Breast epithelium (tissue), 4 donors: ENCODE measurements around the gene ADAMTSL4. TPM values are rescaled to one million over a fixed set of nuclear protein-coding genes. Genes with fewer than 3 reads are reported as not detected.

ENCODE experiments used
- DNase-seq, 2 donors: peaks; one replicate each; pipeline ENCODE4 v3.0.0-alpha.2; 2019; ENCODE audit warnings: low spot score in 2 of 2
- H3K27ac ChIP-seq, 2 donors: fragments of 200-600 bp; sonication (generic) in 1 of 2; one replicate each; pipeline ENCODE4 v1.5.1; 2016 to 2019; ENCODE audit warnings: mild to moderate bottlenecking in 1 of 2
- H3K27me3 ChIP-seq, 2 donors: fragments of 200-600 bp; sonication (generic) in 1 of 2; one replicate each; pipeline versions ENCODE4 v1.5.1 to v1.6.0; 2017 to 2019; ENCODE audit warnings: control low read depth in 1 of 2, mild to moderate bottlenecking in 1 of 2
- H3K36me3 ChIP-seq: fragments of 200-600 bp; one replicate; pipeline ENCODE4 v1.5.1; 2019
- H3K4me1 ChIP-seq, 2 donors: fragments of 200-600 bp; sonication (generic); one replicate each; pipeline ENCODE4 v1.5.1; 2016 to 2019; ENCODE audit warnings: control low read depth in 1 of 2
- H3K4me3 ChIP-seq, 3 donors: fragments of 200-600 bp; sonication (generic); 1 replicate in 2 of 3; 2 replicates in 1 of 3; pipeline ENCODE4 v1.5.1; 2016 to 2019; ENCODE audit warnings: mild to moderate bottlenecking in 3 of 3, moderate library complexity in 2 of 3
- H3K9me3 ChIP-seq, 2 donors: fragments of 200-600 bp; sonication (generic) in 1 of 2; one replicate each; pipeline ENCODE4 v1.5.1; 2016 to 2019; ENCODE audit warnings: control low read depth in 1 of 2
- CTCF ChIP-seq, 3 donors: fragments of 450-650 bp; IDR thresholded peaks; one replicate each; pipeline ENCODE4 v1.5.1; 2016 to 2017; ENCODE audit warnings: antibody characterized with exemption in 3 of 3, mild to moderate bottlenecking in 3 of 3, moderate library complexity in 3 of 3
- POLR2A ChIP-seq: fragments of 450-650 bp; IDR thresholded peaks from one replicate; pipeline ENCODE4 v1.6.1; 2016; ENCODE audit warnings: antibody characterized with exemption, mild to moderate bottlenecking, moderate library complexity
- POLR2AphosphoS5 ChIP-seq, 3 donors: sonication (generic); formaldehyde crosslinking; IDR thresholded peaks; one replicate each; pipeline ENCODE4 v1.6.1; 2017; ENCODE audit warnings: antibody characterized with exemption in 3 of 3
- intact Hi-C: fragments of 100-400 bp; cut with DNase I; formaldehyde crosslinking; loops from one replicate; pipeline ENCODE4 v1.15.1; 2023; ENCODE audit warnings: low total_unique reads
- total RNA-seq, 3 donors: library from RNA; depleted of rRNA; stranded (reverse); fragments of >200 nt; gene quantifications; one replicate each; pipeline ENCODE4 v1.1.0, GENCODE V29; 2016

Gene ADAMTSL4
- total RNA-seq, 3 donors from 2014 or later, result 11.3 to 31.8 (median 30.2) TPM

DNA sequence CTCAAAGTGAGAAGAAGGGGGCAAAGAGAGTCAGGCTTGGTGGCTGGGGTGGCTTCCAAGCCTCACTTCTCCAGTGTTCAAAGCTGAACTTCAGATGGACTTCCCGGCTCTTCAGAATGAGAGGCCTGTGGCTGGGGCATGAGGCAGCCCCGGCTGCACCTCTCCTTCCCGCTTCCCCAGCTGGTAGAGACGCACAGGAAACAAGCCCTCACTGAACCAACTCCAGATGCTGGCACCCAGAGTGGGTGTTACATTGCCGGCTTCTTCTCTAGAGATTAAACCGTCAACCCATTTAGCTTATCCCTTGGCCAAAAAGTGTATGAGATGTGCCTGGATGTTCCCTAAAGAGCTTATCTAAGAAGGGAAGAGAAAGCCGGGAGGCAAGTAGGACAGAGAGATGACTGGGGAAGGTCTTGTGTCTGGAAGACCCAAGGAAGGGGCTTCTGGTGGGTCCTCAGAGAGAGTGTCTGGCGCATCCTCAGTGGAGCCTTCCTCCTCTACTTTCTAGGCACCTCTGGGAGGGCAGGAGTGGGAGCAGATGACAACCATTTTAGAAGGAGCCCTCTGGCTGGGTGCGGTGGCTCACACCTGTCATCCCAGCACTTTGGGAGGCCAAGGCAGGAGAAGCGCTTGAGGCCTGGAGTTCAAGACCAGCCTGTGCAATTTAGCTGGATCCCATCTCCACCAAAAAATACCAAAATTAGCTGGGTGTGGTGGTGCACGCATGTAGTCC lies 2.0 kb downstream of the ADAMTSL4 start:
- H3K4me1 ChIP-seq, result peaks cover 12 to 20% of the 10 kb centered on the region in 2 donors
- DNase-seq, result no peak
- intact Hi-C loops, result no loop called here
- H3K4me3 ChIP-seq, result peak overlapping the region in 2 of 3 donors; percentile 62 to 88
- H3K36me3 ChIP-seq, result no peaks in the 10 kb centered on the region
- H3K9me3 ChIP-seq, result no peaks in the 10 kb centered on the region
- no peak for TF ChIP-seq CTCF (IDR thresholded peaks at IDR 0.05)
- no peak for TF ChIP-seq POLR2AphosphoS5 (IDR thresholded peaks at IDR 0.05)
- TF ChIP-seq POLR2A, result no peak
- H3K27me3 ChIP-seq, result no peaks in the 10 kb centered on the region
- H3K27ac ChIP-seq, result peak overlapping the region; percentile 84 to 97

DNA sequence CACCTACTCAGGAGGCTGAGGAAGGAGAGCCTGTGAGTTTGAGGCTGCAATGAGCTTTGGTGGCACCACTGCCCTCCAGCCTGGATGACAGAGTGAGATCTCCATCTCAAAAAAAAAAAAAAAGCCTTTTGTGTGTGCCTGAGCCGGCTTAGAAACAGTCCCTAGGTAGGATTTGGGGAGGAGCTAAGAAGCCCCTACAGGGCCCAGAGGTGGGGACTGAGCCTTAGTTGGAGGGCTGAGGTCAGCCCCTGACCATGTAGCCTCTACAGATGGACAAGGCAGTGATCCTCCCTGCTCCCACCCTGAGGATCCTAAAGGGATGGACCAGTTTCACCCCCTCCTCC lies 2.5 kb downstream of the ADAMTSL4 start:
- peak overlapping the region in 1 of 3 donors; percentile 48 for H3K4me3 ChIP-seq
- H3K9me3 ChIP-seq, result no peaks in the 10 kb centered on the region
- peaks cover 12 to 20% of the 10 kb centered on the region in 2 donors for H3K4me1 ChIP-seq
- intact Hi-C loops, result no loop called here
- H3K27ac ChIP-seq, result peak overlapping the region; percentile 84 to 97
- DNase-seq, result no peak
- TF ChIP-seq POLR2AphosphoS5 (IDR thresholded peaks at IDR 0.05), result no peak
- TF ChIP-seq CTCF (IDR thresholded peaks at IDR 0.05), result no peak
- no peak for TF ChIP-seq POLR2A
- no peaks in the 10 kb centered on the region for H3K36me3 ChIP-seq
- no peaks in the 10 kb centered on the region for H3K27me3 ChIP-seq

DNA sequence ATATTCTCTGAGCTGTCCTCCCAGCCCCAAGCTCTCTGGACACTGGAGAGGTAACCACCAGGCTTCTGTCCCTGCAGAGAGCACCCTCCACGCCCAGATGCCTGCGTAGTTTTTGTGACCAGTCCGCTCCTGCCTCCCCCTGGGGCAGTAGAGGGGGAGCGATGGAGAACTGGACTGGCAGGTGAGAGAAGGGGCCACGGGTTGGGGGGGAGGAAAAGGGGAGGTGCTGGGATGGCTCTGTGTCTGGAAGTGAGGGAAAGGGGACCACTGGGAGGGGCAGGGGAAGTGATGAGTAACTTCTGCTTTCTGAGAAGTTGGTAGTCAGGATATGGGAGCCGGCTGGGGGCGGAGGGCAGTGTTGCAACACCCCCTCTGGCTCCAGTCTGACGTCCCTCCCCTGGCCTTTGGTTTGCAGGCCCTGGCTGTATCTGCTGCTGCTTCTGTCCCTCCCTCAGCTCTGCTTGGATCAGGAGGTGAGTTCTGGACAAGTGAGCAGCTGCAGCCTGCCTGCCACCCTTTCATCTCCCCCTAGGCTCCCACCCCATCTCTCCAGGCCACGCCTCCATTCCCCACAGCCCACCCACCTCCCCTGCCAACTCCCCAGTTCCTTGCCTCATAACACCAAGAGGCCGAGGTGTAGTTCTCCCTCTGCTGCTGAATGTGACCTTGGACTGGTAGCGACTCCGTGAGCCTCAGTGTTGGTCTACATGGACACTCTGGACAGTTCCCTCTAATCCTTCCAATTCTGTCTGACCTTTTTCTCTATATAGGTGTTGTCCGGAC lies 3.1 kb downstream of the ADAMTSL4 start:
- peak; percentile 67 to 89 for DNase-seq
- Histone ChIP-seq H3K4me1 (peaks cover 12 to 20% of the 10 kb centered on the region in 2 donors), H3K9me3 (no peaks in the 10 kb centered on the region), H3K27me3 (no peaks in the 10 kb centered on the region), H3K27ac (peak overlapping the region; percentile 84 to 97), H3K4me3 (peak overlapping the region in 2 of 3 donors; percentile 5 to 48), H3K36me3 (no peaks in the 10 kb centered on the region)
- TF ChIP-seq POLR2AphosphoS5 (IDR thresholded peaks at IDR 0.05), result peak; percentile 33 to 94 (median 63)
- TF ChIP-seq POLR2A, result no peak
- TF ChIP-seq CTCF (IDR thresholded peaks at IDR 0.05), result peak in 1 of 3 donors; percentile 12
- intact Hi-C loops, result no loop called here

DNA sequence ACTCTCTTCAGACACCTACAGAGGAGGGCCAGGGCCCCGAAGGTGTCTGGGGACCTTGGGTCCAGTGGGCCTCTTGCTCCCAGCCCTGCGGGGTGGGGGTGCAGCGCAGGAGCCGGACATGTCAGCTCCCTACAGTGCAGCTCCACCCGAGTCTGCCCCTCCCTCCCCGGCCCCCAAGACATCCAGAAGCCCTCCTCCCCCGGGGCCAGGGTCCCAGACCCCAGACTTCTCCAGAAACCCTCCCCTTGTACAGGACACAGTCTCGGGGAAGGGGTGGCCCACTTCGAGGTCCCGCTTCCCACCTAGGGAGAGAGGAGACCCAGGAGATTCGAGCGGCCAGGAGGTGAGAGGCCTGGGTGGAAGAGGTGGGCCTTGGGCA lies 3.7 kb downstream of the ADAMTSL4 start:
- H3K36me3 ChIP-seq, result no peaks in the 10 kb centered on the region
- TF ChIP-seq POLR2A (no peak), CTCF (IDR thresholded peaks at IDR 0.05) (no peak), POLR2AphosphoS5 (IDR thresholded peaks at IDR 0.05) (no peak)
- peak overlapping the region in 2 of 3 donors; percentile 5 to 48 for H3K4me3 ChIP-seq
- H3K4me1 ChIP-seq, result peaks cover 12 to 20% of the 10 kb centered on the region in 2 donors
- H3K27ac ChIP-seq, result peak overlapping the region; percentile 84 to 97
- no peak for DNase-seq
- H3K27me3 ChIP-seq, result no peaks in the 10 kb centered on the region
- intact Hi-C loops, result no loop called here
- no peaks in the 10 kb centered on the region for H3K9me3 ChIP-seq
